GM18498 (cell line): Measurements from ENCODE around the gene APOM.
A peak's percentile ranks its signal among the peaks of the same experiment; 100 is the strongest.

Experiments used
- ATAC-seq: cut with Tn5 transposase; IDR thresholded peaks from one replicate; pipeline ENCODE4 v1.9.1; 2021; ENCODE audit warnings: mild to moderate bottlenecking, moderate library complexity; ENCODE audit not compliant: unreplicated experiment

APOM gene

GRCh38 chr6:31655349-31656237, at the start of gene APOM:
APOM (plus strand) TSS chr6:31655894; CDS start chr6:31655967, 73 bp downstream.
- ATAC-seq, result no peak

- ATAC-seq, result no peak
Observed at GRCh38 chr6:31607317-31607716, 48.4 kb upstream of the APOM start.

DNA sequence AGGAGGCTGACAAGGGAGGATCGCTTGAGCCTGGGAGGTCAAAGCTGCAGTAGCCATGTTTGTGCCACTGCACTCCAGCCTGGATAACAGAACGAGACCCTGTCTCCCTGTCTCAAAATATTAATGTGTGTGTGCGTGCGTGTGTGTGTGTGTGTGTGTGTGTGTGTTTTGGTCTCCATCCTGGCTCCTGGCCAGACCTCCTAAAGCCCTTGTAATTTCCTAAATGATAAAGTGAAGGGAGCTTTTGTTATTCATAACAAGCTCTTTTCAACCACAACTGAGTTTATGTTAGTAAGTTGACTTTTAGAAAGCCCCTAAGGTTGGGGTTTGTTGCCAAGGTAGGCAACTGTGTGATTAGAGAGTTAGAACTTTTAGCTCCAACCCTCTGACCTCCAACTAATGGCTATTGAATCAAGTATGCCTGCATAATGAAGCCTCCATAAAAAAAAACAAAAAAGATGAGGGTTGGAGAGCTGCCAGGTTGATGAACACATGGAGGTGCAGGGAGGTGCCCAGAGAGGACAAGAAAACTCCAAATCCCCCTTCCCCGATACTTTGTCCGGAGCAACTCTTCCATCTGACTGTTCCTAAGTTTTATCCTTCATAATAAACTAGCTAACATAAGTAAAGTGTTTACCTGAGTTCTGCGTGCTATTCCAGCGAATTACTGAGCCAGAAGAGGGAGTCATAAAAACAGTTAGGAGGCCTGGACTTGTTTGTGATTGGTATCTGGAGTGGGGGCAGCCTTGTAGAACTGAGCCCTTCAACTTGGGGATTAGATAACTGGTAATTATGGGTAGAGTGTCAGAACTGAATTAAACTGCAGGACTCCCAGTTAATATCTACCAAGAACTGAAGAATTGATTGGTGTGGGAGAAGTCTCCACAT, 45.9 kb upstream of the APOM start:
- ATAC-seq, result no peak

- ATAC-seq, result no peak
Observed at GRCh38 chr6:31610968-31611367, 44.7 kb upstream of the APOM start.

GRCh38 chr6:31614075-31614619, 41.5 kb upstream of the APOM start:
- ATAC-seq, result peak; percentile 74

DNA sequence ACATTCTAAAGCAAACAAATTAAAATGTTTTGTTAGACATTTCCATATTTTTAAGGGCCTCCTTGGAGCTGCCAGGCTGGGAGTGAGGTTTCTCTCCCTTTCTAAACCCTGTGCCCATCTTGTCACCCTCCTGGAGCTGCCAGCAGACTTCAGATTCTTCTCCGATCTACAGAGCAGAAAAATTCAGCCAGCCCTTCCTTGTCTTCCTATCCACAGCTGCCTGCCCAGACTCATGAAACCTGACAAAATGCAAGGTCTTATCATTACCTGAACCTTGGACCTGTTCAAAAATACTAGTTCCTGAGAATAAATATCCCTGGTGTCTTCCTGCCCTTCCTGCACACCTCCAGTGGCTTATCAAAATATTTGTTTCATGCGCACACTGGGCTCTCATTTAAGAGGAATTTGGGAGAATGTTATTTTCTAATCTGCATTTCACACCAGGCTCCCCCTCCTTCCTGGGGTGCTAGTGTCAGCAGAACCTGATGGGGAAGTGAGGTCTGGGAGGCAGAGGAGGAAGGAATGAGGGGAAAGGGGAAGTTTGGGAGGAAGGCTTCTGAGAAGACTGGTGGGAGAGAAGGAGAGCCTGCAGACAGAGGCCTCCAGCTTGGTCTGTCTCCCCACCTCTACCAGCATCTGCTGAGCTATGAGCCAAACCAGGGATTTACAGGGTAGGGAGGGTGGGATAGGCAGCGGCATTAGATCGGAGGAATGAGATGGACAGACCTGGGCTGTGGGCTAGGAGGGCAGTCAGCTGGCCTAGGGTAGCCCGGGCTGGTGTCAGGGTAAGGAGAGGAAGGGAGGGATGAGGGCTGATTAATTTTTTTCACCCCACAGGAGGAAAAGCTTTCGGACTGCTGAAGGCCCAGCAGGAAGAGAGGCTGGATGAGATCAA, 40.8 kb upstream of the APOM start, which contains the start of gene AIF1:
Gene AIF1, plus strand, starts transcription at position 551 of the 895 bp plus-strand sequence. Its CDS starts 96 bp downstream, at position 647.
- peak; percentile 26 for ATAC-seq

DNA sequence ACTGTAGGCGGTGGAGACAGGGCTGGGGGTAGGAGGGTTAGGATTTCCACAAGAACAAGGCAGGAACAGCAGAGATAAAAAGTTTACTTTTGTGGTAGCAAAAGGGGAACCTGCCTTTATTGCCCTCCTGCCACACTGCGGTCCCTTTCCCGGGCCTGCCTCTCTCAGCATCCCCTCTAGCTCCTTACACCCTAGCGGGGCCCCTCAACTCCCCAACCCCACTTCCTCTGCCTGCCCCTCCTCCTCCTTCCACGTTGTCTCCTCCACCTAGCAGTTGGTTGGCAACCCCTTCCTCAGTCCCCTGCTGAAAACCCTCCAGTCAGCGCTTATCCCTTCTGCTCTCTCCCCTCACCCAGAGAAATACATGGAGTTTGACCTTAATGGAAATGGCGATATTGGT, 39.9 kb upstream of the APOM start:
- ATAC-seq, result no peak

- ATAC-seq, result no peak
Observed at GRCh38 chr6:31617010-31617409, 38.7 kb upstream of the APOM start.

- ATAC-seq, result peak; percentile 84
Observed at GRCh38 chr6:31619805-31620585, 35.7 kb upstream of the APOM start.

DNA sequence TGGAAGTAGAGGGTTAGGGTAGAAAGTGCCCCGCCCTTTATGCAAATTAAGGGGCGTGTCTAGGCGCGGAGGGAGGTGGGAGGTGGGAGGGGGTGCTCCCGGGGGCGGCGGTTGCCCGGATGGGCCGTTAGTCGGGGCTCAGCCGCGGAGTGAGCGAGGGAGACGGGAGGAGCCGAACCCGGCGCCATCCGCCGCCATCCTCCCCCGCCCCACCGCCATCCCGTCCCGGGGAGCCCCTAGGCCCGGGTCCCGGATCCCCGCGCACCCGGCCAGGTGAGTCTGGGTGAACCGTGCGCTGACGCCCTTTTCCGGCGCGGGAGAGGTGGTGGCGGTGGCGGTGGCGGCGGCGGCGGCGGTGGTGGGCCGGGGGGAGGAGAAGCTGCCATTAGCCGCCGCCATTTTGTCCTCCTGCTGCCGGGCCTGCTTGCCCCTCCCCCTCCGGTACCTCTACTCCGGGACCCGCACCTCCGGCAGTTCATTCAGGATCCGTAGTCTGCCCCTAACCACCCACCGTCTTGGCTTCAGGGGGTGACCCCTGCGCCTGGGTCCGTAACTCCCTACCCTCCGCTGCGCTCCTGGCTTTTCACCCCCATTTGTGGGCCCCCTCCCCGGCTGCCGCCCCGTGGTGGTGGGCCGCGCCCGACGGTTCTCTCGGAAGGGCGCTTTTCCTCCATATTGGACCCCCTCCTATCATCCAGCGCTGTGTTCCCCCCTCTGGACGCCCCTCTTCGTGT, 34.9 kb upstream of the APOM start, which contains the start of gene PRRC2A:
Gene PRRC2A, plus strand, starts transcription at position 130 of the 734 bp plus-strand sequence. CDS start 2,075 bp downstream, outside the sequence.
- ATAC-seq, result peak; percentile 58

DNA sequence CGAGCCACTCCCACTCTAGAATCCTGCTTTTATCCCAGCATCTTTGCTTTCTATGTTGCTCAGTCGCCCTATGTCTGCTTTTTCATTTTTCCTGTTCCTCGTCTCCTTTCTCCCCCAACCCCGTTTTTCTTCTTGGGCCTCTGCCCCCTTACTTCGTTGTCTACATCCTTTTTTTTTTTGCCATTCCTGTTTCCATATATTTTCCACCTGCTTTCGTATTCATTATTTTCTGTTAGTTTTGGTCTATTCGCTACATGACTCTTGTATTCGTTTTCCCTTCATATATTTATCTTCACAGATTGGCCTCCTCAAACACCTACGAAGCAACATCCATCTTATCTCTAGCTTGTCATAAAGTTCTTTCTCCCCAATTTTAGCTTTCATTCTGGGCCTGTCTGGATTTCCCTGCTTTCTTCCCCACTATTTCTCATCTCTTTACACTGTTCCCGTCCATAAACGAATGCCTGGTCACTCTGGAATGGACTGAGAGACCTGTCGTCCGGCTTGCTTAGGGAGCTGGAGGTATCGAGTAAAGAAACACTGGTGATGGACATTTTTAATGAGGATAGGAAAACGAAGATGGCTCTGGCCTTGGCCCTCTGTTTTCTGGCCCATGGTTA, 34.3 kb upstream of the APOM start:
- ATAC-seq, result no peak

DNA sequence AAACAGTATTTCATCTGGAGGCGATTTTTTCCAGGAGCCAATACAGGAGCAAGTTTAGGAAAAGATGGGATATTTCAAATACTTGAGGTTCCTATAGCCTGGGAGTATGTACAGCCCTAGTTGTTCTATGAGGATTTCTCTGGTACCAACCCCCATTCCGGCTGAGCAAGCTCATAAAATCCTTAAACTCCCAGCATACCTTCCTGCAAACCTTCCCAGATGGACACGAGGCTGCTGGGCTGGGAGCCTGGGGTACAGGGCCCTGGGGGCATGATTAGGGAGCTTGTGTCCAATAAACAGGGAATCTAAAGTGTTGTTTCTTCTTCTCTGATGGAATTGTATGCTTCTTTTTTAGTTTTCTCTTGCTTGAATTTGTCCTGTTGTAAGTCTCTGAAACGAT, 33.7 kb upstream of the APOM start:
- ATAC-seq, result no peak

- no peak for ATAC-seq
Observed at GRCh38 chr6:31622684-31623091, 33.0 kb upstream of the APOM start.

DNA sequence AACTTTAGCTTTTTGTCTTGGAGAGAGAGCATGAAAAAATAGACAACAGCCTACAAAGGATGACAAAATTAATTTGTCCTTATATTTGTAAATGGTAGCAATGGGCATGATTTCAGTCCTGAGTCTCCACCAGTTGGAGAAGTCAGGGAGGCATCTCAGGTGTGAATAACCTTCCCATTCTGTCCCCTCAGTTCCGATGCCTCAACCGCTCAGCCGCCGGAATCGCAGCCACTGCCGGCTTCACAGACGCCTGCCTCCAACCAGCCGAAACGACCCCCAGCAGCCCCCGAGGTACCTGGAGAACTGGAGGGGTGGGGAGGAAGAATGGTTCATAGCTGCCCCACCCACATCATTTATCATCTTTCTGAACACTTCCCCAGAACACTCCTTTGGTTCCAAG, 31.6 kb upstream of the APOM start:
- ATAC-seq, result no peak

GRCh38 chr6:31626952-31627351, 28.7 kb upstream of the APOM start:
- no peak for ATAC-seq

- ATAC-seq, result no peak
Observed at GRCh38 chr6:31627690-31628287, 27.9 kb upstream of the APOM start.

DNA sequence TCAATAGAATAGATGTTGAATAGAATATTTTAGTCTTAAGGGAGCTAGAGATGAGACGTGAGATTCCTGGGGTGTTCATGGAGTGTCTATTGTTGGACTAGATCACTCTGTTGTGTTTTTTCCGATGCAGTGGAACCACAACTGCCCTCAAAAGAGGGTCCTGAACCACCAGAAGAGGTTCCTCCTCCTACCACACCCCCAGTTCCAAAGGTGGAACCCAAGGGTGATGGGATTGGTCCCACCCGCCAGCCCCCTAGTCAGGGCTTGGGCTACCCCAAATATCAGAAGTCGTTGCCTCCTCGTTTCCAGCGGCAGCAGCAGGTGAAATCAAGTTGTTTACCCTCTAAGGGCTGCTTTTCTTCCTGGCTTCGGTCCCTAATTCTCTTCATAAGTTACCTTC, 26.7 kb upstream of the APOM start:
- no peak for ATAC-seq
